T47D (cell line): ENCODE measurements around the gene HMOX2.

Source experiments
- DNase-seq, 2 experiments: peaks; one replicate each; pipeline versions ENCODE4 v3.0.0 to v3.0.0-alpha.2; 2011 to 2012; ENCODE audit warnings: low read depth in 1 of 2, low spot score in 1 of 2
- JUND ChIP-seq: IDR thresholded peaks from 2 replicates; pipeline ENCODE4 v1.6.1; 2012; ENCODE audit warnings: low read depth
- in situ Hi-C: cut with HindIII; loops from 2 replicates; pipeline ENCODE4 v1.10.0; 2016; ENCODE audit warnings: low sequenced_read_pairs, low pct_unique_long_range_greater_than_20kb

HMOX2 gene

DNA sequence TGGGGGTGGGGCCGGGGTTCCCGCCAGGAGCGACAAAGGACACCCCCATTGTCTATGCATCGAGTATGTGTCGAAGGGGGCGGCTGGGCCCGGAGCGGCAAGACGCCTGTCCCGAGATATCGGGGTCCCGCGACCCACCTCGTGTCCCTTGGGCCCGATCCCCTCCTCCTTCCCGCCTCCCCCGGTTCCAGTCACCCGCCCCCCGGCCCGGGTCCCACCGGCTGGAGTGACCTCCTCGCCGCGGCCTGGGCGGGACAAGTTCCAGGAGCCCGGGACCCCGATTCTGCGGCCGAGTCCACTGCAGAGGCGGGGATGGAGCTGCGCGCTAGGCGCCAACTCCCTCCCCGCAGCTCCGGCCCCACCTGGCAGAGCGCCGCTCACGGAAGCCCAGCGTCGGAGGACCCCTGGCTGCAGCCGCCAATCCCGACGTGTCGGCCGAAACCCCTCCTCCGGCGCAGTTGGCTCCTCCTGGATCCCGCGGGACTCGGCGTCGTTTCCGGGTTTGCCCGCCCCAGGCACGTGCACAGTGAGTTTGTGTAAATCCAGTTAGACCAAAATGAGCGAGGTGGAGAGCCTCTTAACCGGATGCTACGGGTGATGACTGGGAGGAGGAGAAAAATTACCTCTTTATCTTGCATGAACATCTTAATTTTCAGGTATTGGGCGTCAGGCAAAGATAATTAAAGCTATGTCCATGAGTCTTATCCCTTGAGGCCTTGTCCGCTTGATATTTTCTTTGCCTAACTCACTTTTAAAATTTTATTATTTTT is 1.8 kb upstream of the HMOX2 start, which contains the start of gene NMRAL1:
TSS of gene NMRAL1 (minus strand) at position 434 of the 770 bp plus-strand sequence. CDS start 493 bp downstream, outside the sequence.
- DNase-seq = peak; percentile 83 to 99
- in situ Hi-C loops = no loop called here
- no peak for TF ChIP-seq JUND

DNA sequence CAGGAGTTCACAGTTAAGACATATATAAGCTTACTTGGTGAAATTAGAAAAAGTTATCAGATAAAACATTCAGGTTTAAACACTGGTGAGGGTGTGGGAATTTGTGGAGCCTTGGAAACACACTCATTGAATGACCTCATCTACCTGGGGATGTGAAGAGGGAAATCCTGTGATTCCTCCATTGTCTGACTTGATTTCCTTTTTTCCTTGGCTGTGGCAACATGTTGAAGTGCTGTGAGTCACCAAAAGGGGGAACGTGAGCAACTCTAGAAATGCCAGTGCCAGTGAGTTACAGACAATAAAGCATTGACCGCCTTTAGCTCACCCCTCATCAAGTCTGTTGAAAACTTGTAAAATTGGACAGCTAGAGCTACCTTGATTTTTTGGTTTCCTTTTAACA is 1.8 kb downstream of the HMOX2 start:
- TF ChIP-seq JUND = no peak
- DNase-seq = peak in 1 of 2 experiments; percentile 45
- in situ Hi-C loops = no loop called here

- no peak for DNase-seq
- in situ Hi-C loops = no loop called here
- TF ChIP-seq JUND = no peak
Measured at GRCh38 chr16:4481526-4481925, 5.3 kb downstream of the HMOX2 start.

GRCh38 chr16:4481963-4482362 is 5.8 kb downstream of the HMOX2 start:
- in situ Hi-C loops = no loop called here
- DNase-seq = no peak
- TF ChIP-seq JUND = no peak

DNA sequence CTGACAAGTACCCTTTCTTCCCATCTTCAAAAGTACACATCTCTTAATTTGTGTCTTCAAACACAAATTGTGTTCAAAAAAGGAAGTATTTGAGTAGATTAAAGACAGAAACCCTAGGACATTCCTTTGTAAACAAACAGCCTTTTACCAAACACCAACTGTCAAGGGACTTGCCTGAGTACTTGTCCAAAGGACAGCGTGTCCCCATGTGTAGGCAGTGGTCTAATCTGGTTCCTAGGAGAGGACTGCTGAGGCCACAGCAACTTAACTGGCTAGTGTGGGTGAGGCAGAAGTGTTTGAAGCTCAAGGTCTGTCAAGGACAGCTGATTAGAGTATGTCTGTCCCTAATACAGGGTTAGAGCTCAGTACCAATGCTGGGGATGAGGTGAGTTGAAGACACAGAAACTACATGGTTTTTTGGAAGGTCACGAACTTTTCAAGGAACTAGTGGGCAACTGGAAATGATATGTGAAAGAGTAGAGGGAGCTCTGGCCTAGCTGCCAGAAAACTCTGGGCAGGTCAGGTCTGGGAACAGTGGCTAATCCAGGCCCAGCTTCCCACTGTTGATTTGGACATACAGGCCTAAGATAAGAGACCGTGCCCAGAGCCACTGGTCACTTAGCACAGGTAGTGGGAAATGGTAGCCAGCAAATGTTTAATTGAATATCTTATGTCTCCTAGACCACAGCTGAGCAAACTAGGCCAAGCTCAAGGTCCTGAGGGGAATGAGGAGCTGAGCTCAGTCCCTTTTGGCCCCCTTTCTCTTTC is 10.1 kb downstream of the HMOX2 start:
- DNase-seq = no peak
- in situ Hi-C loops = no loop called here
- TF ChIP-seq JUND = no peak

- DNase-seq = no peak
- in situ Hi-C loops = no loop called here
- no peak for TF ChIP-seq JUND
Measured at GRCh38 chr16:4487955-4488498, 11.8 kb downstream of the HMOX2 start.

DNA sequence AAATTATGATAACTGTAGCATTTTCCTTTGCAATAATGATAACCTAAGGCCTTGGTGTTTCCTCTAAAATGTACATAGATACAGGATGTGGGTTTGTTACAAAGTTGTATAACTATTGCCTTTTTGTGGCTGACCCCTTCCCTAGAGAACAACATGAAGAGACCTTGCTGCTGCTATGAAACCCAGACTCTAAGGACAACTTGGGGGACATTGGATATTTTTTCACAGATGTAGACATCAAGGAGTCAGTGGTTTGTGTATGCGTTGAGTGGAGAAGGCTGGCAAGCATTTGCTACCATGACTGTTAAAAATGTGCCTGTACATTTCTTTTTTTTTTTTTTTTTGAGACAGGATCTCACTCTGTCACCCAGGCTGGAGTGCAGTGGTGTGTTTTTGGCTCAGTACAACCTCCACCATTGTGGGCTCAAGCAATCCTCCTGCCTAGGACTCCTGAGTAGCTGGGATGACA is 12.3 kb downstream of the HMOX2 start:
- no peak for TF ChIP-seq JUND
- DNase-seq = no peak
- in situ Hi-C loops = no loop called here

- no peak for DNase-seq
- TF ChIP-seq JUND = no peak
- in situ Hi-C loops = no loop called here
Measured at GRCh38 chr16:4489030-4489429, 12.8 kb downstream of the HMOX2 start.

- in situ Hi-C loops = no loop called here
- no peak for TF ChIP-seq JUND
- no peak for DNase-seq
Measured at GRCh38 chr16:4491898-4492297, 15.7 kb downstream of the HMOX2 start.

- TF ChIP-seq JUND = no peak
- no peak for DNase-seq
- in situ Hi-C loops = no loop called here
Measured at GRCh38 chr16:4494746-4495490, 18.7 kb downstream of the HMOX2 start.

DNA sequence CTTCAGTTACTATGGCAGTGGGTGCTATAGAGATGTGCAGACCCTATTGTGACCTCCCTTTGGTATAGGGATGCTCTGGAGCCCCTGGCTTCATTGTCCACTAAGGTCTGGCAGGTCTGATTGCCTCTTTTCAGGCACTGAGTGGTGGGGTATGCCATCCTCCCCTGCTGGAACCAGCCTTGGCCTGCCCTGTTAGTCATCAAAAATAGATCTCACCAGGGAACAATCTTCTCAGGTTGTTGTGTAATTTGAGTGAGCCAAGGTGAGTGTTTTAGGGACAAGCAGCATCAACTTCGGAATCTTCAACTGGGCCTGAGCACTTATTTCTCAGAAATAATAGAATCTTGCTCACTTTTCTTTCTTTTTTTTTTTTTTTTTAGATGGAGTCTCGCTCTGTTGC is 19.6 kb downstream of the HMOX2 start:
- in situ Hi-C loops = no loop called here
- DNase-seq = no peak
- TF ChIP-seq JUND = no peak

DNA sequence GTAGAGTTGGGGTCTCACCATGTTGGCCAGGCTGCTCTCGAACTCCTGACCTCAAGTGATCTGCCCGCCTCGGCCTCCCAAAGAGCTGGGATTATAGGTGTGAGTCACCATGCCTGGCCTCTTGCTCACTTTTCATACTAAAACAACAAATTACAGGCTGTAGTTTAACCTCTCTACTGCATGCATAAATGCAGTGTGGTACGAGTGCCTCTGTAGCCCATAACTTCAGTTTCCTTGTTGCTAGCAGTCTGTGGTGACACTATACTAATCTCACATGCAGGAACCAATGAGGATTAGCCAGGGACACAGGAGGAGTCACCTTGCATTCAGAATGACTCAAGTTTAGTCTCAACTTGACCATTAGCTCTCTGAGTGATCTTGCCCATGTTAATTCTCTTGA is 20.1 kb downstream of the HMOX2 start:
- in situ Hi-C loops = no loop called here
- TF ChIP-seq JUND = no peak
- no peak for DNase-seq
